GM19324 (cell line): ENCODE results near the gene ZNF273.
"Not testable (repeated sequence)": the region's sequence is repeated elsewhere in the genome, so short reads cannot be mapped to it uniquely, and the experiment has no call there.

ENCODE experiments used
- ATAC-seq: cut with Tn5 transposase; IDR thresholded peaks from one replicate; pipeline ENCODE4 v1.9.1; 2021; ENCODE audit warnings: mild to moderate bottlenecking, moderate library complexity; ENCODE audit not compliant: unreplicated experiment, low FRiP score

Gene ZNF273

DNA sequence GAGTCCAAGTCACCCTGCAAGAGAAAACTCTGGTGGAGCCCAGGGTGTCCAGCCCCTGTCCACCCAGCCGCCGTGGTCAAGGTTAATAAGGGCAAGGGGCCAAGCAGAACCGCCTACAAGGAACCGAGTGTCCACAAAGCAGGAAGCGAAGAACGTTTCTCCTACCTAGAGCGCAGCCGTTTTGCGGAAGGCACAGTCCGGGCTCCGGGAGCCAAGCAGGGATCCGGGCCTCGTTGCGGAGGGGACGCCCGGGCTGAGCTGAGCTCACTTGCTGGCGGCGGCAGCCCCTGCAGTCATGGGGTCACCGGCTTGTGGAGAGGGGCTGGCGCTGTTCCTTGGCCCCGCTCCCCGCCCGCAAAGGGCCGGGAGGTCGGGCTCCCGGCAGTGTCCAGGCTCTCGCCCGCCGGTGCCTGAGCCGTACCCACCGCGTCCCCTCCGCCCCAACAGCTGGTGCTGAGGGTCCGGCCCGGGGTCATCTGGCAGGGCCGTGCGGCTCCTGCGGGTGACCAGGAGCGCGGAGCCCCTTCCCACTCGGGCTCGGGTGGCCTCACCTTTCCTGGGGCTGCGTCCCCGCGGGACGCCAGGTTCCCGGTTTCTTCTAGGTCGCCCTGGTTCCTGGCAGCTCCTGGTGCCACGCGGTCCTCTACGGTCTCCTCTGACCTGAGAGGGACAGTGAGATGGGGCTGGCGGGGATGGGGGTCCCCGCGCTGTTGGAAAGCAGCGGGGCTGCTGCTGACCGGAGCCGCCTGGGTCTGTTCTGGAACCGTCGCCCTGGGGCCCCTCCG lies 14.0 kb upstream of the ZNF273 start:
- ATAC-seq: no peak

DNA sequence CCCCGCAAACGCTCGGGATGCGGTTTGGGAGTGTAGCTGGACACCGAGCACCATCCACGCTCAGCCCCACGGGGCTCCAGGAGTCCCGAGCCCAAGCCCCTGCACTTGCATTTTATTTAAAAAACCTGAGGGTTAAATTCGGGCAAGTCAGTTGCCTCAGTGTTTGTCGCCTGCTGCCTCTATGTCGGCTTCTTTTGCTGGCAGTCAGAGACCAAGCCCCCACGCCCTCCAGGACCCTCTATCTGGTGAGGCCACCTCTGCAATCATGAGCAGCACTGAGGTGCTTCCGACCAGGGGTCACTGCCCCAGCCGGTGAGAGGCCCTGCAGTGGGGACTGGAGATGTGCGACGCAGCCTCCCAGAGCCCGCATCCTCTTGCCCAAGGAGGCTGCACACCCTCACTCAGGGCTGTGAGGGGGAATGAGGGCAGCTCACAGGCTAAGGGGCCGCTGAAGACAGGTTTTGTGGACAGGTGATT lies 13.3 kb upstream of the ZNF273 start:
- no peak for ATAC-seq

DNA sequence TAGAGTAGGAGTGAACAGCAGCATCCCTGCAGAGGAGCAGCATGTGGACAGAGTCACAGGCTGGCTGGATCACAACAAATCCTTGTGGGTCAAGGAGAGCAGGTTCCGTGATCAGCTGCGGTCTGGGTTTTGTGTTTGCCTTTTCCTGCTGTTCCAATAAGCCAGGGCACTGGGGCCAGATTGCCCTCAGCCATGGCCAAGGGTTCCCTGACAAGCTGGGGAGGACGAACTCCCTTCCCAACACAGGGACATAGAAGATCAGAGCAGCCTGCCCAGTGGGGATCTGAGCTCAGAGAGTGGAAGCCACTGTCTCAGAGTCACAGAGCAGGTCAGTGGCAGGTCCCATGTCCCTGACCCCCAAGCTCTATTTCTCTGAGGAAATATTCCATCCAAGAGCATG lies 12.8 kb upstream of the ZNF273 start:
- not testable (repeated sequence) for ATAC-seq

GRCh38 chr7:64890761-64891362 lies 12.2 kb upstream of the ZNF273 start:
- no peak for ATAC-seq

- ATAC-seq: not testable (repeated sequence)
These were observed 11.6 kb upstream of the ZNF273 start for GRCh38 chr7:64891363-64892081.

GRCh38 chr7:64892116-64892515 lies 11.0 kb upstream of the ZNF273 start:
- no peak for ATAC-seq

- ATAC-seq: no peak
These were observed 10.3 kb upstream of the ZNF273 start for GRCh38 chr7:64892666-64893309.

DNA sequence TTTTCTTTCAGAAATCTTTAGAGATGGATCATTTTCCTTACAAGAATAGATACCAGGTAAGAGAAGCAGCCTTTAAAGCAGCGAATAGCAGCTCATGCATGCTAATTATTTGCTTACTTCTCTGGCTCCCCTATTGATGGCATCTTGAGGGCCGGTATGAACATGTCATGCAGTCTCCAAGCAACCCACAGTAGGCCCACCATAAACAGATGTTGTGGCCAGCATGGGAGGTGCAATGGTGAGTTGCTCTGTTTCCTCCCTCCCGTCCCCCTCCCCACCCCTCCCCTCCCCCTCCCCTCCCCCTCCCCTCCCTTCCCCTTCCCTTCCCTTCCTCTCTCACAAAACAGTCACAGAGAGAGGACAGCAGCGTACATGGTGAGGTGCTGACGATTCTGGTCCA lies 9.7 kb upstream of the ZNF273 start:
- no peak for ATAC-seq

- not testable (repeated sequence) for ATAC-seq
These were observed 640 bp upstream of the ZNF273 start for GRCh38 chr7:64902461-64902805.

- ATAC-seq: no peak
These were observed 935 bp downstream of the ZNF273 start for GRCh38 chr7:64904008-64904407.

GRCh38 chr7:64905133-64905532 lies 2.1 kb downstream of the ZNF273 start:
- ATAC-seq: no peak

GRCh38 chr7:64905547-64905946 lies 2.5 kb downstream of the ZNF273 start:
- no peak for ATAC-seq

GRCh38 chr7:64907641-64908326 lies 4.7 kb downstream of the ZNF273 start:
- no peak for ATAC-seq

GRCh38 chr7:64908358-64908757 lies 5.3 kb downstream of the ZNF273 start:
- no peak for ATAC-seq

DNA sequence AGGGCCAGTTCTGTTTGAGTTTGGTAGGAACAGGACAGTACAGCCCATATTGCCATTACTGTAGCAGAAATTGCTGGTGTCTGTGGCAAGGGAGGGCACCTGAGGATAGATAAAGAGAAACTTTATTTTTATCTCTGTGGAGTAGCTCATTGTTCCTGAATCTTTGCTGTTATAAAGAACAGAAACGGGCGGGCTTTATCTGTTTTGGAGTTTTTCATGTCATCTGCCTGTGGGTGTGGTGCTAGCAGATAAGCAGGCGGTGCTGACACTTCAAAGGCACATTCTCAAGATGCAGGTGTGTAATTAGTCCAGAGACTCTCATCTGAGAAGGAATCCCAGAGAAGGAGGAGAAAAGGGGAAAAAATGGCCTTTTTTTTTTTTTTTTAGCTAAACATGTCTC lies 11.5 kb downstream of the ZNF273 start:
- no peak for ATAC-seq

DNA sequence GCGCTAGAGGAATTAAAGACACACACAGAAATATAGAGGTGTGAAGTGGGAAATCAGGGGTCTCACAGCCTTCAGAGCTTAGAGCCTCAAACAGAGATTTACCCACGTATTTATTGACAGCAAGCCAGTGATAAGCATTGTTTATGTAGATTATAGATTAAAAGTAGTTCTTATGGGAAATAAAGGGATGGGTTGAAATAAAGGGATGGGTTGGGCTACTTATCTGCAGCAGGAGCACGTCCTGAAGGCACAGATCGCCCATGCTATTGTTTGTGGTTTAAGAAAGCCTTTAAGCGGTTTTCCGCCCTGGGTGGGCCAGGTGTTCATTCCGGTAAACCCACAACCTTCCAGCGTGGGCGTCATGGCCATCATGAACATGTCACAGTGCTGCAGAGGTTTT lies 12.2 kb downstream of the ZNF273 start:
- not testable (repeated sequence) for ATAC-seq

GRCh38 chr7:64928252-64929187 lies 25.4 kb downstream of the ZNF273 start:
- not testable (repeated sequence) for ATAC-seq

- no peak for ATAC-seq
These were observed 31.4 kb downstream of the ZNF273 start for GRCh38 chr7:64934478-64934877.

DNA sequence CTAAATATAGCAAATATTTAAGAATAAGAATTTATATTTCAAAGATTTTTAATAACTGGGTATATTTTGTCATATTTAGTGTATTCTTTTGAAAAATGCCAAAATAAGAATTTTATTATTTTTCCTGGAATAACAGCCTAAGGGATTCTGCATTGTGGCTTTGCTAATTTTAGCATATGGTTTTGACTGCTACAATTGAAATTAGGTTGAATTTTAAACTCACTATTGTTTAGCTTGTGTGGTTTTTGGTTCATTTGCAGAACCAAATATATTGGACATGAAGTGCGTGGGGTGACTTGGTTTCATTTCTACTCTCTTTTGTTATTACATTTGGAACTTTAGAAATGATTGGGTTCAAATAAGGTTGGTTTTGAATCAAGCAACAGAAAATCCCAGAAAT lies 35.5 kb downstream of the ZNF273 start:
- ATAC-seq: no peak
